Measurements from ENCODE around the gene ISLR2. TPM values are rescaled to one million over a fixed set of nuclear protein-coding genes. Genes with fewer than 3 reads are reported as not detected.
"Not testable (repeated sequence)": the region's sequence is repeated elsewhere in the genome, so short reads cannot be mapped to it uniquely, and the experiment has no call there.

The ISLR2 gene
- total RNA-seq = under 0.01 TPM in 1 of 2 replicates, not detected in the other

- Histone ChIP-seq H3K4me2 (ENCODE audit: insufficient read depth, low read length) (no peak within 1 kb of the TSS), H3K27me3 (ENCODE audit: insufficient read depth, low read length) (peaks cover 81% of the 10 kb centered on the region), H2AFZ (ENCODE audit: low read length) (no peak within 1 kb of the TSS), H3K36me3 (ENCODE audit: insufficient read depth, low read length) (no peaks in the 10 kb centered on the region), H3K4me1 (ENCODE audit: insufficient read depth, low read length) (peaks cover 9% of the 10 kb centered on the region), H3K4me3 (ENCODE audit: insufficient read depth, low read length) (no peak within 1 kb of the TSS), H4K20me1 (ENCODE audit: insufficient read depth, low read length) (peaks cover 3% of the 10 kb centered on the region), H3K27ac (ENCODE audit: low read depth, low read length) (no peak within 1 kb of the TSS), H3K79me2 (ENCODE audit: insufficient read depth, low read length) (no peaks in the 10 kb centered on the region), H3K9me3 (ENCODE audit: low read depth, low read length) (peaks cover 2% of the 10 kb centered on the region)
- DNase-seq (ENCODE audit: insufficient read length, low spot score, missing footprints) = peak; percentile 83
- TF ChIP-seq CTCF (IDR thresholded peaks at IDR 0.05; ENCODE audit: extremely low read depth, low read depth, low read length) = no peak
Observed at GRCh38 chr15:74130155-74130848, at the start of gene ISLR2. Gene ISLR2, plus strand, starts transcription at chr15:74130586. Its CDS starts 2,169 bp downstream, at chr15:74132755.

- DNase-seq (ENCODE audit: insufficient read length, low spot score, missing footprints); H3K4me1 ChIP-seq (ENCODE audit: insufficient read depth, low read length): not testable (repeated sequence)
Observed at GRCh38 chr15:74082450-74082849, 47.9 kb upstream of the ISLR2 start, which contains the start of gene GOLGA6A. Gene GOLGA6A, minus strand, starts transcription at chr15:74082550. Its CDS starts 41 bp downstream, at chr15:74082509.

GRCh38 chr15:74094567-74094966 is 35.8 kb upstream of the ISLR2 start:
- H2AFZ ChIP-seq (ENCODE audit: low read length); H3K4me3 ChIP-seq (ENCODE audit: insufficient read depth, low read length); DNase-seq (ENCODE audit: insufficient read length, low spot score, missing footprints); H3K79me2 ChIP-seq (ENCODE audit: insufficient read depth, low read length); H4K20me1 ChIP-seq (ENCODE audit: insufficient read depth, low read length); H3K4me2 ChIP-seq (ENCODE audit: insufficient read depth, low read length); H3K36me3 ChIP-seq (ENCODE audit: insufficient read depth, low read length); H3K4me1 ChIP-seq (ENCODE audit: insufficient read depth, low read length); H3K27me3 ChIP-seq (ENCODE audit: insufficient read depth, low read length); H3K27ac ChIP-seq (ENCODE audit: low read depth, low read length); H3K9me3 ChIP-seq (ENCODE audit: low read depth, low read length): not testable (repeated sequence)

More at GRCh38 chr15:74082450-74082849, 47.9 kb upstream of the ISLR2 start, which contains the start of gene GOLGA6A:
- H3K4me3 ChIP-seq (ENCODE audit: insufficient read depth, low read length); H3K36me3 ChIP-seq (ENCODE audit: insufficient read depth, low read length); H3K4me2 ChIP-seq (ENCODE audit: insufficient read depth, low read length); H3K27ac ChIP-seq (ENCODE audit: low read depth, low read length); H3K9me3 ChIP-seq (ENCODE audit: low read depth, low read length); H2AFZ ChIP-seq (ENCODE audit: low read length); H3K27me3 ChIP-seq (ENCODE audit: insufficient read depth, low read length); H3K79me2 ChIP-seq (ENCODE audit: insufficient read depth, low read length); H4K20me1 ChIP-seq (ENCODE audit: insufficient read depth, low read length): not testable (repeated sequence)

- DNase-seq (ENCODE audit: insufficient read length, low spot score, missing footprints); H3K9me3 ChIP-seq (ENCODE audit: low read depth, low read length); H3K36me3 ChIP-seq (ENCODE audit: insufficient read depth, low read length); H3K27ac ChIP-seq (ENCODE audit: low read depth, low read length); H2AFZ ChIP-seq (ENCODE audit: low read length); H3K27me3 ChIP-seq (ENCODE audit: insufficient read depth, low read length); H4K20me1 ChIP-seq (ENCODE audit: insufficient read depth, low read length); H3K4me2 ChIP-seq (ENCODE audit: insufficient read depth, low read length); H3K4me1 ChIP-seq (ENCODE audit: insufficient read depth, low read length); H3K79me2 ChIP-seq (ENCODE audit: insufficient read depth, low read length); H3K4me3 ChIP-seq (ENCODE audit: insufficient read depth, low read length): not testable (repeated sequence)
Observed at GRCh38 chr15:74095610-74096009, 34.8 kb upstream of the ISLR2 start.

- H2AFZ ChIP-seq (ENCODE audit: low read length); H3K4me2 ChIP-seq (ENCODE audit: insufficient read depth, low read length); H3K4me3 ChIP-seq (ENCODE audit: insufficient read depth, low read length); H3K27ac ChIP-seq (ENCODE audit: low read depth, low read length); H3K36me3 ChIP-seq (ENCODE audit: insufficient read depth, low read length); H4K20me1 ChIP-seq (ENCODE audit: insufficient read depth, low read length); DNase-seq (ENCODE audit: insufficient read length, low spot score, missing footprints); H3K9me3 ChIP-seq (ENCODE audit: low read depth, low read length); H3K4me1 ChIP-seq (ENCODE audit: insufficient read depth, low read length); H3K27me3 ChIP-seq (ENCODE audit: insufficient read depth, low read length); H3K79me2 ChIP-seq (ENCODE audit: insufficient read depth, low read length): not testable (repeated sequence)
Observed at GRCh38 chr15:74096753-74097474, 33.5 kb upstream of the ISLR2 start.

- not testable (repeated sequence) for H4K20me1 ChIP-seq (ENCODE audit: insufficient read depth, low read length)
- peak overlapping the region; percentile 91 for H2AFZ ChIP-seq (ENCODE audit: low read length)
Observed at GRCh38 chr15:74099963-74100733, 30.2 kb upstream of the ISLR2 start.

More at GRCh38 chr15:74099963-74100733, 30.2 kb upstream of the ISLR2 start:
- not testable (repeated sequence) for H3K27ac ChIP-seq (ENCODE audit: low read depth, low read length); H3K9me3 ChIP-seq (ENCODE audit: low read depth, low read length); H3K4me1 ChIP-seq (ENCODE audit: insufficient read depth, low read length); H3K36me3 ChIP-seq (ENCODE audit: insufficient read depth, low read length); H3K79me2 ChIP-seq (ENCODE audit: insufficient read depth, low read length); H3K27me3 ChIP-seq (ENCODE audit: insufficient read depth, low read length)
- H3K4me3 ChIP-seq (ENCODE audit: insufficient read depth, low read length) = peak overlapping the region; percentile 67
- H3K4me2 ChIP-seq (ENCODE audit: insufficient read depth, low read length) = peak overlapping the region; percentile 53
- peak; percentile 98 for DNase-seq (ENCODE audit: insufficient read length, low spot score, missing footprints)
